ENCODE results near the gene CSNK1G2. TPM values are rescaled to one million over a fixed set of nuclear protein-coding genes. Genes with fewer than 3 reads are reported as not detected.
A peak's percentile ranks its signal among the peaks of the same experiment; 100 is the strongest.

CSNK1G2 gene
- total RNA-seq, 1 donor from 2014 or later = 77.6 TPM

DNA sequence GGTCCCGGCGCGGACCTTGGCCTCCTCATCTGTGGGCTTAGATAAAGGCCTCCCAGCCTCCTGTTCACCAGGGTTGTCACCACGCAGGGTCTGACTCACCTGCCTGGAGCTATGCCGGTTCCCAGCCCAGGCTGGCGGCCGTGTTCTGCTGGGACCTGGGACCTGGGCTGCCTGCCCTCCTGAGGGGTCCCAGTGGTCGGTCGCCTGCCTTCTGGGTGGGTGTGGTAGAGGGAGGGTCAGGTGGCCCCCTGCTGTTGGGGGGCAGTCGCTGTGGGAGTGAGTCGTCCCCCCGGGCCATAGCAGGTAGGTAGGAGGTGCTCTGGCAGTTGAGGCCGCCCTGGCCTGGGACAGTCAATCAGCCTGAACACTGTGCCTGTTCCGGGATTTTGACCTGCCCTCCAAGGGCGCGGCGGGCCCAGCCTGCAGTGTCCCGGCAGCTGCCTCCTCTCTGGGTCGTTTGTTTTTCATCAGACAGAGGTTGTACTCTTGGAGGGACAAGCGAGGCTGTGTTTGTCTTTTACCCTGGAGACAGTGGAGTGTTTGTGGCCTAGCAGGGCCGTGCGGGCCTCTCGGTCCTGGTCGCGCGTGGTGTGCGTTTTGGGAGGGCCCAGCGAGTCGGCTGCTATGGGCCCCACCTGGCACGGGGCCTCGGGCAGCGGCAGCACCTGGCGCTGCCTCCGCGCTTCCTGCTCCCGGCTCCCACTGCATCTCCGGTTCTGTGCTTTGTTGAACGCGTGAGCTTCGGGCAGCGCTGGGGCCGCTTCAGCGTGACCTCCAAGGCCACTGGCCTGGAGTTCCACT is 33.2 kb upstream of the CSNK1G2 start:
- Histone ChIP-seq H3K27ac (peak overlapping the region; percentile 60), H3K4me3 (peak overlapping the region in 1 of 2 donors; percentile 21)

GRCh38 chr19:1908364-1908678 is 32.7 kb upstream of the CSNK1G2 start:
- Histone ChIP-seq H3K9me3 (no peaks in the 10 kb centered on the region), H3K4me3 (peak overlapping the region in 1 of 2 donors; percentile 21), H3K36me3 (no peaks in the 10 kb centered on the region), H3K27ac (peak overlapping the region; percentile 60), H3K27me3 (no peaks in the 10 kb centered on the region), H3K4me1 (peaks cover 59% of the 10 kb centered on the region)
- intact Hi-C loops (cut with DNase I) = no loop called here
- TF ChIP-seq, protein P1, sequence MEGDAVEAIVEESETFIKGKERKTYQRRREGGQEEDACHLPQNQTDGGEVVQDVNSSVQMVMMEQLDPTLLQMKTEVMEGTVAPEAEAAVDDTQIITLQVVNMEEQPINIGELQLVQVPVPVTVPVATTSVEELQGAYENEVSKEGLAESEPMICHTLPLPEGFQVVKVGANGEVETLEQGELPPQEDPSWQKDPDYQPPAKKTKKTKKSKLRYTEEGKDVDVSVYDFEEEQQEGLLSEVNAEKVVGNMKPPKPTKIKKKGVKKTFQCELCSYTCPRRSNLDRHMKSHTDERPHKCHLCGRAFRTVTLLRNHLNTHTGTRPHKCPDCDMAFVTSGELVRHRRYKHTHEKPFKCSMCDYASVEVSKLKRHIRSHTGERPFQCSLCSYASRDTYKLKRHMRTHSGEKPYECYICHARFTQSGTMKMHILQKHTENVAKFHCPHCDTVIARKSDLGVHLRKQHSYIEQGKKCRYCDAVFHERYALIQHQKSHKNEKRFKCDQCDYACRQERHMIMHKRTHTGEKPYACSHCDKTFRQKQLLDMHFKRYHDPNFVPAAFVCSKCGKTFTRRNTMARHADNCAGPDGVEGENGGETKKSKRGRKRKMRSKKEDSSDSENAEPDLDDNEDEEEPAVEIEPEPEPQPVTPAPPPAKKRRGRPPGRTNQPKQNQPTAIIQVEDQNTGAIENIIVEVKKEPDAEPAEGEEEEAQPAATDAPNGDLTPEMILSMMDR (IDR thresholded peaks at IDR 0.05) = no peak
- TF ChIP-seq POLR2A (IDR thresholded peaks at IDR 0.05) (no peak), POLR2AphosphoS5 (IDR thresholded peaks at IDR 0.05; ENCODE audit: insufficient read depth in 1 of 2, low read depth in 1 of 2) (no peak)
- no peak for DNase-seq (ENCODE audit: extremely low spot score in 2 of 2)

More for the DNA sequence above, 33.2 kb upstream of the CSNK1G2 start:
- Histone ChIP-seq H3K4me1 (peaks cover 64% of the 10 kb centered on the region), H3K9me3 (no peaks in the 10 kb centered on the region), H3K27me3 (no peaks in the 10 kb centered on the region), H3K36me3 (no peaks in the 10 kb centered on the region)
- intact Hi-C loops (cut with DNase I) = no loop called here
- TF ChIP-seq, protein P1 (IDR thresholded peaks at IDR 0.05) = no peak
- TF ChIP-seq POLR2A (IDR thresholded peaks at IDR 0.05) (no peak), POLR2AphosphoS5 (IDR thresholded peaks at IDR 0.05; ENCODE audit: insufficient read depth in 1 of 2, low read depth in 1 of 2) (no peak)
- DNase-seq (ENCODE audit: extremely low spot score in 2 of 2) = peak in 1 of 2 donors; percentile 96

DNA sequence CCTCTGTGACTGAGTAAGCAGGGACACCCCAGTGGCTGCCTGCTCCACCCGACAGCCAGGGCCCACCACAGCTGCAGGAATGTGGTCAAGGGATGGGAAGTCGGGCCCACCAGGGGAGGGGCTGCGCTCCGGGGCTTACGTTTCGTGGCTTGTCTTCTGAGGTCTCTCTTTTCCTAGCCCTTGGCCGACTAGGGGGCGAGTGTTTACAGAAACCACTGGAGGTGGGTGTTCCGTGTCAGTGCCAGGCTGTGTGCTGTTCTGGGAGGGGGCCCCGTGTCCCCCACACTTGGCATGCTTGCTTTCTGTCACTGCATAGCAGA is 31.3 kb upstream of the CSNK1G2 start:
- Histone ChIP-seq H3K4me3 (no peak overlapping the region), H3K27me3 (no peaks in the 10 kb centered on the region), H3K36me3 (no peaks in the 10 kb centered on the region), H3K4me1 (peaks cover 46% of the 10 kb centered on the region), H3K27ac (no peak overlapping the region), H3K9me3 (no peaks in the 10 kb centered on the region)
- intact Hi-C loops (cut with DNase I) = no loop called here
- TF ChIP-seq, protein P1 (IDR thresholded peaks at IDR 0.05) = no peak
- no peak for TF ChIP-seq POLR2A (IDR thresholded peaks at IDR 0.05)
- TF ChIP-seq POLR2AphosphoS5 (IDR thresholded peaks at IDR 0.05; ENCODE audit: insufficient read depth in 1 of 2, low read depth in 1 of 2) = no peak
- DNase-seq (ENCODE audit: extremely low spot score in 2 of 2) = no peak

- intact Hi-C loops (cut with DNase I) = no loop called here
- Histone ChIP-seq H3K4me3 (no peak overlapping the region), H3K36me3 (no peaks in the 10 kb centered on the region), H3K9me3 (no peaks in the 10 kb centered on the region), H3K4me1 (peaks cover 45% of the 10 kb centered on the region), H3K27me3 (no peaks in the 10 kb centered on the region), H3K27ac (no peak overlapping the region)
- TF ChIP-seq, protein P1 (IDR thresholded peaks at IDR 0.05) = no peak
- TF ChIP-seq POLR2AphosphoS5 (IDR thresholded peaks at IDR 0.05; ENCODE audit: insufficient read depth in 1 of 2, low read depth in 1 of 2) (no peak), POLR2A (IDR thresholded peaks at IDR 0.05) (no peak)
- DNase-seq (ENCODE audit: extremely low spot score in 2 of 2) = peak in 1 of 2 donors; percentile 85
These were observed 30.8 kb upstream of the CSNK1G2 start for GRCh38 chr19:1910177-1910576.

GRCh38 chr19:1911098-1911497 is 29.9 kb upstream of the CSNK1G2 start:
- no peaks in the 10 kb centered on the region for H3K27me3 ChIP-seq
- intact Hi-C loops (cut with DNase I) = no loop called here
- H3K4me3 ChIP-seq = no peak overlapping the region
- no peak overlapping the region for H3K27ac ChIP-seq
- peaks cover 39% of the 10 kb centered on the region for H3K4me1 ChIP-seq
- TF ChIP-seq POLR2A (IDR thresholded peaks at IDR 0.05) (no peak), POLR2AphosphoS5 (IDR thresholded peaks at IDR 0.05; ENCODE audit: insufficient read depth in 1 of 2, low read depth in 1 of 2) (no peak)
- TF ChIP-seq, protein P1 (IDR thresholded peaks at IDR 0.05) = no peak
- no peak for DNase-seq (ENCODE audit: extremely low spot score in 2 of 2)
- H3K9me3 ChIP-seq = no peaks in the 10 kb centered on the region
- H3K36me3 ChIP-seq = no peaks in the 10 kb centered on the region

All from vagina (tissue), 2 donors.